Fibroblast of lung (primary cell): ENCODE data around the gene CORO2A.

Experiments
- CTCF ChIP-seq, 2 donors: IDR thresholded peaks in 1 of 2; conservative IDR thresholded peaks in 1 of 2; 1 replicate in 1 of 2; 2 replicates in 1 of 2; pipeline ENCODE4 v1.5.1; 2011 to 2012; ENCODE audit warnings: low read length in 2 of 2, control low read depth in 1 of 2, inconsistent platforms in 1 of 2, low read depth in 1 of 2, mild to moderate bottlenecking in 1 of 2
- EZH2 ChIP-seq: IDR thresholded peaks from 2 replicates; pipeline ENCODE4 v1.5.1; 2012; ENCODE audit warnings: low read length, control low read depth, mild to moderate bottlenecking; ENCODE audit errors: missing control alignments

GRCh38 chr9:98075332-98075805, 117.1 kb downstream of the CORO2A start:
- TF ChIP-seq CTCF (conservative IDR thresholded peaks at IDR 0.05 in 1 of 2, IDR thresholded peaks at IDR 0.05 in 1 of 2; ENCODE audit: low read depth in 1 of 2, low read length in 2 of 2) (no peak), EZH2 (no peak)
